Activated CD4-positive, alpha-beta T cell treated with anti-CD3 and anti-CD28 coated beads, Interleukin-2, Interleukin-6, amounts not matched to agents 100 ng/mL and 50 ng/mL, durations not matched to agents 16 hours and 8 hours (primary cell): ENCODE data around the gene NCKIPSD.

Experiments
- DNase-seq: peaks from one replicate; pipeline ENCODE4 v3.0.0-alpha.2; 2020

Gene NCKIPSD

GRCh38 chr3:48696156-48696555 lies 10.4 kb upstream of the NCKIPSD start:
- no peak for DNase-seq

GRCh38 chr3:48695393-48695753 lies 9.7 kb upstream of the NCKIPSD start:
- no peak for DNase-seq

GRCh38 chr3:48694610-48695392 lies 9.1 kb upstream of the NCKIPSD start:
- DNase-seq: no peak

GRCh38 chr3:48693826-48694225 lies 8.1 kb upstream of the NCKIPSD start:
- no peak for DNase-seq

GRCh38 chr3:48692551-48692950 lies 6.8 kb upstream of the NCKIPSD start:
- DNase-seq: no peak

GRCh38 chr3:48690846-48691458 lies 5.2 kb upstream of the NCKIPSD start:
- no peak for DNase-seq

GRCh38 chr3:48689384-48689783 lies 3.7 kb upstream of the NCKIPSD start:
- DNase-seq: no peak

- DNase-seq: no peak
These were observed 3.0 kb upstream of the NCKIPSD start for GRCh38 chr3:48688737-48689075.

GRCh38 chr3:48688032-48688736 lies 2.5 kb upstream of the NCKIPSD start:
- DNase-seq: no peak

GRCh38 chr3:48687220-48687678 lies 1.5 kb upstream of the NCKIPSD start:
- no peak for DNase-seq

GRCh38 chr3:48686538-48687219 lies 964 bp upstream of the NCKIPSD start:
- DNase-seq: no peak

GRCh38 chr3:48685293-48685602 lies 467 bp downstream of the NCKIPSD start:
- DNase-seq: no peak

- DNase-seq: no peak
These were observed 1.1 kb downstream of the NCKIPSD start for GRCh38 chr3:48684480-48685143.

GRCh38 chr3:48684054-48684349 lies 1.7 kb downstream of the NCKIPSD start:
- no peak for DNase-seq

GRCh38 chr3:48682786-48683185 lies 2.9 kb downstream of the NCKIPSD start:
- DNase-seq: no peak

- DNase-seq: no peak
These were observed 3.6 kb downstream of the NCKIPSD start for GRCh38 chr3:48681974-48682610.

- DNase-seq: no peak
These were observed 4.2 kb downstream of the NCKIPSD start for GRCh38 chr3:48681541-48681880.

GRCh38 chr3:48680811-48681540 lies 4.7 kb downstream of the NCKIPSD start:
- no peak for DNase-seq

GRCh38 chr3:48679411-48680391 lies 6.0 kb downstream of the NCKIPSD start:
- DNase-seq: no peak

GRCh38 chr3:48678566-48679380 lies 6.9 kb downstream of the NCKIPSD start:
- no peak for DNase-seq
